Chondrocyte (in vitro differentiated cells): ENCODE data around the gene POMGNT2. TPM values are rescaled to one million over a fixed set of nuclear protein-coding genes. Genes with fewer than 3 reads are reported as not detected.

Source experiments
- DNase-seq: peaks from one replicate; pipeline ENCODE4 v3.0.0; 2021; ENCODE audit warnings: mixed read lengths, low spot score
- H3K27ac Mint-ChIP-seq: one replicate; pipeline ENCODE4 v1.8.0; 2021; ENCODE audit warnings: mild to moderate bottlenecking, moderate library complexity, mixed read lengths; ENCODE audit not compliant: unreplicated experiment
- H3K27me3 Mint-ChIP-seq: 2 replicates; pipeline ENCODE4 v1.8.0; 2021; ENCODE audit warnings: low read depth, mixed read lengths
- H3K36me3 Mint-ChIP-seq: 2 replicates; pipeline ENCODE4 v1.8.0; 2021; ENCODE audit warnings: low read depth, mixed read lengths
- H3K4me1 Mint-ChIP-seq: 2 replicates; pipeline ENCODE4 v1.8.0; 2021; ENCODE audit warnings: low read depth, mild to moderate bottlenecking, mixed read lengths
- H3K4me3 Mint-ChIP-seq: one replicate; pipeline ENCODE4 v1.8.0; 2021; ENCODE audit warnings: mild to moderate bottlenecking, moderate library complexity, mixed read lengths; ENCODE audit not compliant: unreplicated experiment
- H3K9me3 Mint-ChIP-seq: 2 replicates; pipeline ENCODE4 v1.8.0; 2021; ENCODE audit warnings: low read depth, mixed read lengths
- CTCF ChIP-seq: fragments of 200-600 bp; sonication (generic); IDR thresholded peaks from 2 replicates; pipeline ENCODE4 v1.5.0; 2021; ENCODE audit warnings: antibody characterized with exemption, mild to moderate bottlenecking, moderate library complexity
- total RNA-seq: library from RNA; stranded (reverse); gene quantifications from 3 replicates; pipeline ENCODE4 v1.2.1, GENCODE V29; 2021

POMGNT2 gene
- total RNA-seq, 1 donor from 2014 or later: 14.3 TPM

- Mint-ChIP-seq H3K4me3 (no peak overlapping the region), H3K27me3 (no peaks in the 10 kb centered on the region), H3K9me3 (no peaks in the 10 kb centered on the region), H3K36me3 (peaks cover 17% of the 10 kb centered on the region), H3K4me1 (peaks cover 6% of the 10 kb centered on the region), H3K27ac (no peak overlapping the region)
- DNase-seq: no peak
- TF ChIP-seq CTCF: no peak
Measured at GRCh38 chr3:43076857-43077256, 29.0 kb downstream of the POMGNT2 start.

- no peak for DNase-seq
- TF ChIP-seq CTCF: no peak
- H3K27ac Mint-ChIP-seq: no peak overlapping the region
- no peaks in the 10 kb centered on the region for H3K27me3 Mint-ChIP-seq
- no peak overlapping the region for H3K4me3 Mint-ChIP-seq
- no peaks in the 10 kb centered on the region for H3K9me3 Mint-ChIP-seq
- peaks cover 6% of the 10 kb centered on the region for H3K4me1 Mint-ChIP-seq
- peaks cover 17% of the 10 kb centered on the region for H3K36me3 Mint-ChIP-seq
Measured at GRCh38 chr3:43075904-43076661, 29.8 kb downstream of the POMGNT2 start.

- TF ChIP-seq CTCF: no peak
- no peak overlapping the region for H3K4me3 Mint-ChIP-seq
- peaks cover 6% of the 10 kb centered on the region for H3K4me1 Mint-ChIP-seq
Measured at GRCh38 chr3:43074901-43075689, 30.8 kb downstream of the POMGNT2 start.

GRCh38 chr3:43074482-43074881 is 31.4 kb downstream of the POMGNT2 start:
- H3K4me3 Mint-ChIP-seq: no peak overlapping the region
- no peak for TF ChIP-seq CTCF
- H3K27ac Mint-ChIP-seq: no peak overlapping the region
- peaks cover 6% of the 10 kb centered on the region for H3K36me3 Mint-ChIP-seq
- no peaks in the 10 kb centered on the region for H3K9me3 Mint-ChIP-seq
- no peaks in the 10 kb centered on the region for H3K27me3 Mint-ChIP-seq
- peaks cover 6% of the 10 kb centered on the region for H3K4me1 Mint-ChIP-seq
- no peak for DNase-seq

More at GRCh38 chr3:43074901-43075689, 30.8 kb downstream of the POMGNT2 start:
- Mint-ChIP-seq H3K27me3 (no peaks in the 10 kb centered on the region), H3K9me3 (no peaks in the 10 kb centered on the region), H3K36me3 (peaks cover 10% of the 10 kb centered on the region), H3K27ac (no peak overlapping the region)
- no peak for DNase-seq

GRCh38 chr3:43073836-43074220 is 32.1 kb downstream of the POMGNT2 start:
- no peaks in the 10 kb centered on the region for H3K27me3 Mint-ChIP-seq
- no peak overlapping the region for H3K4me3 Mint-ChIP-seq
- no peak for DNase-seq
- peaks cover 4% of the 10 kb centered on the region for H3K36me3 Mint-ChIP-seq
- H3K4me1 Mint-ChIP-seq: peaks cover 6% of the 10 kb centered on the region
- no peaks in the 10 kb centered on the region for H3K9me3 Mint-ChIP-seq
- TF ChIP-seq CTCF: no peak
- no peak overlapping the region for H3K27ac Mint-ChIP-seq
